GM21447 (cell line): Measurements from ENCODE around the gene CELF2.

Experiments
- ATAC-seq: cut with Tn5 transposase; IDR thresholded peaks from one replicate; pipeline ENCODE4 v1.9.1; 2021; ENCODE audit not compliant: unreplicated experiment

The CELF2 gene

GRCh38 chr10:11262494-11263345, 245.0 kb downstream of the CELF2 start:
- no peak for ATAC-seq

DNA sequence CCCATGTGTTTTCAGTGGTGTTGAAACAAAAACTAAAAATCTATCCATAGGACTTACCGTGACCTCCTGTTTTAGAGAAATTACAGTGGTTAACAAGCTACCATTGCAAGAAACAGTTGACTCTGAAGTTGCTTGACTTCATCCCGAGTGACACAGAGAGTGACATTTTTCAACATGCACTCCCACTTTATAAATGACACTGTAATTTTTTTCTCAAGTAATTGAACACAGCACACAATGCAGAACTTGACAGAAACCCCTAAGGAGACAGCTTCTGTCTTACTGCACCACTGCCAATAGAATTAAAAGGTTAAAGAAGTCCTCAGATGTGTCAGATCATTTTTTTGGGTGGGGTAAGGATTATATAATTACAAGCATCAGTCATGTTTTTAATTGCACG, 246.1 kb downstream of the CELF2 start:
- no peak for ATAC-seq

GRCh38 chr10:11264296-11265048, 246.8 kb downstream of the CELF2 start:
- ATAC-seq: no peak

GRCh38 chr10:11265484-11265883, 247.8 kb downstream of the CELF2 start:
- ATAC-seq: no peak

DNA sequence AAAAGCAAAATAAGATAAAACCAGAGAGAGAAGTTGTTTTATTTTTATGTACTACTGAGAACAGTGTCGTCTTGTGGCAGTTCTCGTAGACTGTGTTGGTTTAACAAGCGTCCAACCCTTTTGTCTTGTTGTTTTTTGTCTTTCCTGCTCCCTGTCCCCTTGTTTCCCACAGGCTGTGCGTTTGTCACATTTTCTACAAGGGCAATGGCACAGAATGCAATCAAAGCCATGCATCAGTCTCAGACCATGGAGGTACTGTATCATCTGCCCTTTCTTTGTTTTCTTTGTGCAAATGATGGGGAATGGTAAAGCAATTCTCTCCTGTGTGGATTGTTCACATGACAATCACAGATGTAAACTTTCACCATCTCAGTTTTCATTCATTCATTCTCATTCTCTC, 248.8 kb downstream of the CELF2 start:
- no peak for ATAC-seq

DNA sequence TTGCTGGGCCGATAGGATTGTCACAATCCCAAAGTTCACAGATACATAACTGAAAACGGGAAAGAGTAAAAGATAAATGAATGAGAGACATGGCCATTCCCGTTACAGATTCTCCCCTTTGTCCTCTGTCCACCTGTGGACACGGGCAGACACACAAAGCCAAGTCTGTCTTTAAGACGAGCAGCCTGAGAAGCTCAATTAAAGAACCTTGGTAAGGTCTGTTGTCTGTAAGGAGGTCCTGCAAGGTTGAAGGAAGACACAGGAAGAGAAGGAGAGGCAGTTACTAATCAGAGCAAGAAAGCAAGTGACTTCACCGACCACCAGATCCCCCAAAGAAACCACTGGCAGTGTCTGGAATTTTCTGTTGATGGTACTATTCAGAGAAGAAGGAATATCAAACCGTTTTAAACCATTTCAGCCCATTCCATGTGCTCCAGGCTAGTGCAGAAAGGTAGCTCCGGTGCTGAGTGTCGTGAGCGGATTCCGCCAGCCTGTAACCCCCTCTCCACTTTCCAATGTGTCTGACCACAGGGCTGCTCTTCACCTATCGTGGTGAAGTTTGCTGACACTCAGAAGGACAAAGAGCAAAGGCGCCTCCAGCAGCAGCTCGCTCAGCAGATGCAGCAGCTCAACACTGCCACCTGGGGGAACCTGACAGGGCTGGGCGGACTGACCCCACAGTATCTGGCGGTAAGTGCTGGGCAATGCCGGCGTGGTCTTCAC, 252.6 kb downstream of the CELF2 start:
- ATAC-seq: no peak

GRCh38 chr10:11270858-11271179, 253.1 kb downstream of the CELF2 start:
- ATAC-seq: no peak

DNA sequence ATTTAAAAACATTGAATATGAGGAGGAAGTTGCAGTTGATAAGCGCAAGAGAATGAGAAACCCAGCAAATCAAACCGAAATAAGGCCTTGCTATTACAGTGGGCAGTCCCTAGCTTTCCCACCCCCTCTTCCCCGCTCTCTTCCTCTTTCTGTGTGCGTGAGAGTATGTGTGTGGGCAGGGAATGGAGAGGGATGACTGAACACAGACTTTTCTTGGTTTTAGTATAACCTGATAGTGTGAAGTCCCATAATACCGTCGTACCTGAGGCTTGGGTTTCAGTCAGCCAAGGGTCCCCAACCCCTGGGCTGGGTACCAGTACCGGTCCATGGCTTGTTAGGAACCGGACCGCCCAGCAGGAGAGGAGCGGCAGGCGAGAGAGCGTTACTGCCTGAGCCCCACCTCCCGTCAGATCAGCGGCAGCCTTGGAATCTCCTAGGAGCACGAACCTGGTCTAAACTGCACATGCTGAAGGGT, 255.3 kb downstream of the CELF2 start:
- ATAC-seq: no peak

GRCh38 chr10:11274452-11274851, 256.8 kb downstream of the CELF2 start:
- ATAC-seq: no peak

DNA sequence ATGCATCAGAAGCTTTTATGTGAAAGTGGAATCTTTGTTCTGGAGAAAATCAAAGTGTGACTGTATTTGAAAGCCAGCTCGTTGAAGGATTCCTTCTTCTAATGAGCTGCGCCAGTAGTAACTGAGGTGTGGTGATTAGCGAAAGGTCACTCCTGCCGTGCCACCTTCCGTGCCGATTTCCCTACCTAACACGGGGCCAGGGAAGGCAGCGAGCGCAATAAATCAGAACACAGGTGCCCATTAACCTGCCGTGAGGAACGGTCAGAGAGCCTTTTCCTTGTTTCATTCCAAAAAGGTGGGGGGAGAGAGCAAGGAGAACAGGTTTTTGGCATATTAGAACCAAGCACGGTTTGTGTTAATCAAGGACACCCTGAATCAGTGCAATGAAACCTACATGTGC, 258.0 kb downstream of the CELF2 start:
- no peak for ATAC-seq

DNA sequence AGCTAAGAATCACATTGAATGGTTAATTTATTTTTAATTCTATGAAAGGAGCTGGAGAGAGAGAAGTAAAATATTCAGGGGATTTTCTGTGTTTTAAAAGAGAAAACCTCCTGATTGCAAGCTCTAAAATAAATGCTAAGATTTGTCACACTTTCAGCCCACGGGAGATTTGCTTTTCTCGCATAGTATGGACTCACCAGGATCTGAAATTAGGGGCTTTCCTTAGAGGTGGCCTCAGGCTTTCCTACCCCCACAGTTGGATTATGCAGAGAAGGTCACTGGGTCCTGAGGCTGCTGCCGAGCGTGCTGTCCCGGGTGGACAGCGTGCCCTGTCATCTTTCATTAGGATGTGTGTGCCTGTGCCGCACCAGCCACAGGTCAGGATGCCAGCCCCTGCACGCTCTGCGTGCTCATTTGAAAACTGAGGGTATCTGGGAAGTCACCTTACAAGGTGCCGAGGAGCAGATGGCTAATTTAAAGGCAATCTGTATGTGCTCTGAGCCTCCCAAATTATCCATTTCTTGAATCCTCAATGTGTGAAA, 258.8 kb downstream of the CELF2 start:
- no peak for ATAC-seq

DNA sequence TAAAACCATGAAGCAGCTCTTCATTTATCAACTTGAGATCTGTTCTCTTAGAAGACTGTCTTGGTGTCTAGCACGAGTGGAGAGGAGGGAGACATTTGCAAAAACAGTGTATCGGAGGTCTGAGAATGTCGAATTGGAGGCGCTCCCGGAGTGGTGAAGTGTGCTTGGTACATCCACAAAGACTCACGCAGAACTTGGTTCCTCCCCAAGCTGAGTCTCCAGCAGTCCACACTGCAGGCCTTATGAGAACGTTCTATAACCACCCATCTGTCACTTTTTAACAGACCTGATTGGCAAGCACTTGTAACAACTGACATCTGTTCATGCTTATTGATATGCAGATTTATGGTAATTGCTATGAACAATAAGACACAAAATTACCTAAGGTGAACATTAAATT, 261.6 kb downstream of the CELF2 start:
- ATAC-seq: no peak

- no peak for ATAC-seq
Measured at GRCh38 chr10:11280187-11280932, 262.7 kb downstream of the CELF2 start.

- no peak for ATAC-seq
Measured at GRCh38 chr10:11282156-11282555, 264.5 kb downstream of the CELF2 start.

DNA sequence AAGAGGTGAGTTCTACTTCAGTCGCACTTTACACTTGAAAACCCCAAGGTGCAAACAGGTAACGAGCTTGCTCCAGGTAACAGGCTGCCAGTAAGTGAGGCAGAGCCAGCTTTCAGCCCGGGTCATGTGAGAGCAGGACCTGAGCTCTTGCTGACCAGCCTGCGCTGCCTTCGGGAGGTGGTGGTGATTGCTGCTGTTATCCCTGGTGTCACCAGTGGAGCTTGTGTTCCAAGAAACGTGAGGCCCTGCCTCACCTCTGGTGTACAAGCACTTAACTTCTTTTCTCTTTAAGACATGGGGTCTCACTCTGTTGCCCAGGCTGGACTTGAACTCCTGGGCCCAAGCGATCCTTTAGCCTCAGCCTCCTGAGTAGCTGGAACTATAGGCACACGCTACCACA, 265.0 kb downstream of the CELF2 start:
- no peak for ATAC-seq

- no peak for ATAC-seq
Measured at GRCh38 chr10:11284291-11285085, 266.8 kb downstream of the CELF2 start.

- no peak for ATAC-seq
Measured at GRCh38 chr10:11285171-11285570, 267.5 kb downstream of the CELF2 start.

DNA sequence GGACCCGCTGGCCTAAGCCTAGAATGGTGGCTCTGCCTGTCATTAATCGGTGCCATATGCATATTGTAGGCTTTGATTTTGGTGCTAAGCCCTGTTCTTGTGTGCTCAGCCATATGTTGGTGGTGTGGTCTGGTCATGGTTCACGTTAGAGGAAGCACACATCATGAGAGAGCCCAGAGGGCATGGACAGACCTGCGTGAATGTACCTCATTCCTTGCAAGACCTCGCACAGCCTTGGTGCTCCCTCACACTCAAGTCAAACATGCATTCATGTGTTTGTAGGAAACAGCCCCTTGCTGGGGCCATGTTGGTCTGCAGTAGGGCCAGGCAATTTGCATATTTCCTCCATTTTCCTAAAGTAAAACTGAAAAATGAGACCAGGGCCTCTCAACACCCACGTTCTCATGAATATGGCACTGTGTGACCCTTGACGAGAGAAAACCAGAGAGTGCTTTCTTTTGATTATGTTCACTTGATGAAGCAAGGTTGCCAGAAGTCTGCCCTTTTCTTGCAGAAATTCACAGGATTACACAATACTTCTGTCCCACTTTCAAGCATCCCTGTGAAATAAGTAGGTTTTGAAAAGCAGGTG, 268.7 kb downstream of the CELF2 start:
- peak; percentile 94 for ATAC-seq

GRCh38 chr10:11288302-11288701, 270.6 kb downstream of the CELF2 start:
- ATAC-seq: no peak
